ENCODE data around the gene NARS2.

Gene NARS2

GRCh38 chr11:78453140-78453935, 121.3 kb downstream of the NARS2 start:
- H4K20me1 ChIP-seq (ENCODE audit: insufficient read depth) = no peaks in the 10 kb centered on the region
- H3K4me3 ChIP-seq (IDR thresholded peaks at IDR 0.05; ENCODE audit: insufficient read depth, low read depth, low read length) = no peak overlapping the region
- TF ChIP-seq CTCF (conservative IDR thresholded peaks at IDR 0.05; ENCODE audit: low read depth, low read length) = no peak
- H3K27me3 ChIP-seq (ENCODE audit: insufficient read depth, low read depth) = no peaks in the 10 kb centered on the region
- H3K36me3 ChIP-seq (ENCODE audit: insufficient read depth) = no peaks in the 10 kb centered on the region
- H3K79me2 ChIP-seq (ENCODE audit: insufficient read depth, low read depth) = no peaks in the 10 kb centered on the region
- H2AFZ ChIP-seq (ENCODE audit: low read depth) = 0 out of 2 replicates have a peak overlapping the region, but pooled peaks have one; percentile 10
- H3K27ac ChIP-seq = peak overlapping the region; percentile 74
- H3K4me1 ChIP-seq (ENCODE audit: low read depth, poor library complexity, severe bottlenecking) = peaks cover 80% of the 10 kb centered on the region
- peak overlapping the region; percentile 25; the same call in 1 of the 2 replicates for H3K9ac ChIP-seq
- H3K4me2 ChIP-seq = peak overlapping the region; percentile 87

- no peaks in the 10 kb centered on the region for H4K20me1 ChIP-seq (ENCODE audit: insufficient read depth)
- no peak for TF ChIP-seq CTCF (conservative IDR thresholded peaks at IDR 0.05; ENCODE audit: low read depth, low read length)
- H3K79me2 ChIP-seq (ENCODE audit: insufficient read depth, low read depth) = no peaks in the 10 kb centered on the region
- peaks cover 72% of the 10 kb centered on the region for H3K4me1 ChIP-seq (ENCODE audit: low read depth, poor library complexity, severe bottlenecking)
- H2AFZ ChIP-seq (ENCODE audit: low read depth) = no peak overlapping the region
- H3K4me3 ChIP-seq (IDR thresholded peaks at IDR 0.05; ENCODE audit: insufficient read depth, low read depth, low read length) = no peak overlapping the region
- no peaks in the 10 kb centered on the region for H3K27me3 ChIP-seq (ENCODE audit: insufficient read depth, low read depth)
- no peak overlapping the region for H3K9ac ChIP-seq
- peak overlapping the region; percentile 87; the same call in 1 of the 2 replicates for H3K4me2 ChIP-seq
- no peaks in the 10 kb centered on the region for H3K36me3 ChIP-seq (ENCODE audit: insufficient read depth)
- H3K27ac ChIP-seq = peak overlapping the region; percentile 74; the same call in 1 of the 2 replicates
Measured at GRCh38 chr11:78451371-78452150, 123.1 kb downstream of the NARS2 start.

GRCh38 chr11:78450866-78451265, 123.8 kb downstream of the NARS2 start:
- Histone ChIP-seq H3K36me3 (ENCODE audit: insufficient read depth) (no peaks in the 10 kb centered on the region), H2AFZ (ENCODE audit: low read depth) (no peak overlapping the region), H3K4me3 (IDR thresholded peaks at IDR 0.05; ENCODE audit: insufficient read depth, low read depth, low read length) (no peak overlapping the region), H3K27ac (no peak overlapping the region), H3K9ac (no peak overlapping the region), H3K4me1 (ENCODE audit: low read depth, poor library complexity, severe bottlenecking) (peaks cover 65% of the 10 kb centered on the region), H4K20me1 (ENCODE audit: insufficient read depth) (no peaks in the 10 kb centered on the region), H3K27me3 (ENCODE audit: insufficient read depth, low read depth) (no peaks in the 10 kb centered on the region), H3K4me2 (peak overlapping the region; percentile 87; the same call in 1 of the 2 replicates), H3K79me2 (ENCODE audit: insufficient read depth, low read depth) (no peaks in the 10 kb centered on the region)
- no peak for TF ChIP-seq CTCF (conservative IDR thresholded peaks at IDR 0.05; ENCODE audit: low read depth, low read length)

GRCh38 chr11:78449866-78450265, 124.8 kb downstream of the NARS2 start:
- H3K36me3 ChIP-seq (ENCODE audit: insufficient read depth) = no peaks in the 10 kb centered on the region
- peaks cover 55% of the 10 kb centered on the region for H3K4me1 ChIP-seq (ENCODE audit: low read depth, poor library complexity, severe bottlenecking)
- TF ChIP-seq CTCF (conservative IDR thresholded peaks at IDR 0.05; ENCODE audit: low read depth, low read length) = no peak
- H3K27ac ChIP-seq = no peak overlapping the region
- no peaks in the 10 kb centered on the region for H3K27me3 ChIP-seq (ENCODE audit: insufficient read depth, low read depth)
- H3K4me2 ChIP-seq = no peak overlapping the region
- H3K9ac ChIP-seq = no peak overlapping the region
- no peak overlapping the region for H3K4me3 ChIP-seq (IDR thresholded peaks at IDR 0.05; ENCODE audit: insufficient read depth, low read depth, low read length)
- H2AFZ ChIP-seq (ENCODE audit: low read depth) = no peak overlapping the region
- no peaks in the 10 kb centered on the region for H4K20me1 ChIP-seq (ENCODE audit: insufficient read depth)
- no peaks in the 10 kb centered on the region for H3K79me2 ChIP-seq (ENCODE audit: insufficient read depth, low read depth)
